WTC11 (cell line): ENCODE data around the gene LRRN3. TPM values are rescaled to one million over a fixed set of nuclear protein-coding genes. Genes with fewer than 3 reads are reported as not detected.

Experiments
- ATAC-seq: fragments of 200-7000 bp; cut with Tn5 transposase; 2 replicates; pipeline ENCODE4 v1.10.0; 2021; ENCODE audit warnings: mild to moderate bottlenecking, moderate library complexity
- CTCF ChIA-PET: fragments of 300-600 bp; sonication (Branson Sonifier 250); formaldehyde crosslinking; loops from one replicate; lab custom pipeline; 2021; ENCODE audit warnings: antibody characterized with exemption; lab: Charles Lee
- POLR2A ChIA-PET: fragments of 350-600 bp; sonication (Branson Sonifier 250); formaldehyde crosslinking; loops from one replicate; lab custom pipeline; 2021; ENCODE audit warnings: antibody characterized with exemption; lab: Charles Lee
- DNase-seq: peaks from one replicate; pipeline ENCODE4 v3.0.0; 2021; ENCODE audit warnings: low spot score
- H3K27ac Mint-ChIP-seq: 2 replicates; pipeline ENCODE4 v1.8.0; 2021; ENCODE audit warnings: mixed read lengths
- H3K27me3 Mint-ChIP-seq: 2 replicates; pipeline ENCODE4 v1.8.0; 2021; ENCODE audit warnings: low read depth, mild to moderate bottlenecking, moderate library complexity, mixed read lengths
- H3K36me3 Mint-ChIP-seq: 2 replicates; pipeline ENCODE4 v1.8.0; 2021; ENCODE audit warnings: mixed read lengths
- H3K4me1 Mint-ChIP-seq: 2 replicates; pipeline ENCODE4 v1.8.0; 2022; ENCODE audit warnings: mixed read lengths
- H3K4me3 Mint-ChIP-seq: 2 replicates; pipeline ENCODE4 v1.8.0; 2021; ENCODE audit warnings: mild to moderate bottlenecking, moderate library complexity, mixed read lengths
- H3K9me3 Mint-ChIP-seq: 2 replicates; pipeline ENCODE4 v1.8.0; 2021; ENCODE audit warnings: mixed read lengths
- ATF6 ChIP-seq: sonication (generic); formaldehyde crosslinking; IDR thresholded peaks from 2 replicates; pipeline ENCODE4 v1.8.1; 2023; ENCODE audit warnings: mild to moderate bottlenecking, missing genetic modification reagents
- CBFB ChIP-seq: sonication (generic); formaldehyde crosslinking; IDR thresholded peaks from 2 replicates; pipeline ENCODE4 v1.8.1; 2022; ENCODE audit warnings: mild to moderate bottlenecking, low read depth, missing genetic modification reagents
- E2F1 ChIP-seq: sonication (generic); formaldehyde crosslinking; IDR thresholded peaks from 2 replicates; pipeline ENCODE4 v1.8.0; 2022; ENCODE audit warnings: mild to moderate bottlenecking, missing genetic modification reagents
- E2F4 ChIP-seq: sonication (generic); formaldehyde crosslinking; IDR thresholded peaks from 2 replicates; pipeline ENCODE4 v1.8.1; 2022; ENCODE audit warnings: low read depth, mild to moderate bottlenecking, moderate library complexity, missing genetic modification reagents, borderline replicate concordance
- FOXK1 ChIP-seq: sonication (generic); formaldehyde crosslinking; IDR thresholded peaks from 2 replicates; pipeline ENCODE4 v1.8.0; 2022; ENCODE audit warnings: mild to moderate bottlenecking, moderate library complexity, missing genetic modification reagents
- FOXP4 ChIP-seq: sonication (generic); formaldehyde crosslinking; IDR thresholded peaks from 2 replicates; pipeline ENCODE4 v1.8.0; 2022; ENCODE audit warnings: mild to moderate bottlenecking, missing genetic modification reagents
- IRF1 ChIP-seq: sonication (generic); formaldehyde crosslinking; IDR thresholded peaks from 2 replicates; pipeline ENCODE4 v1.8.0; 2023; ENCODE audit warnings: missing genetic modification reagents
- JAZF1 ChIP-seq: fragments of 250-450 bp; sonication (Bioruptor Pico); IDR thresholded peaks from 2 replicates; pipeline ENCODE4 v1.9.0; 2021; ENCODE audit warnings: moderate library complexity, mild to moderate bottlenecking, inconsistent platforms
- NFATC4 ChIP-seq: fragments of 250-450 bp; sonication (Bioruptor Pico); IDR thresholded peaks from 2 replicates; pipeline ENCODE4 v1.9.0; 2021; ENCODE audit warnings: mild to moderate bottlenecking
- SMAD4 ChIP-seq: sonication (generic); formaldehyde crosslinking; IDR thresholded peaks from 2 replicates; pipeline ENCODE4 v1.8.0; 2022; ENCODE audit warnings: mild to moderate bottlenecking, missing genetic modification reagents
- TCF7 ChIP-seq: sonication (generic); formaldehyde crosslinking; IDR thresholded peaks from 2 replicates; pipeline ENCODE4 v1.8.0; 2022; ENCODE audit warnings: mild to moderate bottlenecking, low read depth, missing genetic modification reagents, moderate library complexity
- USF1 ChIP-seq: sonication (generic); formaldehyde crosslinking; IDR thresholded peaks from 2 replicates; pipeline ENCODE4 v1.8.0; 2022; ENCODE audit warnings: mild to moderate bottlenecking, missing genetic modification reagents
- ZNF317 ChIP-seq: sonication (generic); formaldehyde crosslinking; IDR thresholded peaks from 2 replicates; pipeline ENCODE4 v1.8.1; 2023; ENCODE audit warnings: low read depth, mild to moderate bottlenecking, moderate library complexity, missing genetic modification reagents, borderline replicate concordance
- total RNA-seq: library from RNA; stranded (reverse); gene quantifications from 3 replicates; pipeline ENCODE4 v1.2.3, GENCODE V29; 2021

The LRRN3 gene
- total RNA-seq, 1 experiment from 2014 or later = 0.70 TPM

- POLR2A ChIA-PET = no interaction called here
- Mint-ChIP-seq H3K36me3 (no peaks in the 10 kb centered on the region), H3K27ac (no peak overlapping the region)
Observed at GRCh38 chr7:111081546-111082267, 9.2 kb upstream of the LRRN3 start.

More at GRCh38 chr7:111081546-111082267, 9.2 kb upstream of the LRRN3 start:
- H3K27me3 Mint-ChIP-seq = no peaks in the 10 kb centered on the region
- H3K4me1 Mint-ChIP-seq = peaks cover 29% of the 10 kb centered on the region
- no peak overlapping the region for H3K4me3 Mint-ChIP-seq
- TF ChIP-seq E2F4 (CRISPR knock-in tag) (no peak), CBFB (no peak), TCF7 (CRISPR knock-in tag) (no peak), FOXK1 (no peak), NFATC4 (CRISPR knock-in tag) (no peak), E2F1 (no peak), ZNF317 (CRISPR knock-in tag) (no peak), USF1 (CRISPR knock-in tag) (no peak), ATF6 (CRISPR knock-in tag) (no peak), SMAD4 (CRISPR knock-in tag) (no peak), JAZF1 (CRISPR knock-in tag) (no peak), FOXP4 (CRISPR knock-in tag) (no peak), IRF1 (CRISPR knock-in tag) (no peak)
- CTCF ChIA-PET = interaction anchor here (1.5 kb wide), 1 partner anchor 17 kb away, joined by 6 read pairs; no protein-coding TSS in a partner anchor
- DNase-seq = no peak
- H3K9me3 Mint-ChIP-seq = peaks cover 5% of the 10 kb centered on the region
- ATAC-seq = no peak
